ENCODE results near the gene GKN1.
A peak's percentile ranks its signal among the peaks of the same experiment; 100 is the strongest.

GKN1 gene

DNA sequence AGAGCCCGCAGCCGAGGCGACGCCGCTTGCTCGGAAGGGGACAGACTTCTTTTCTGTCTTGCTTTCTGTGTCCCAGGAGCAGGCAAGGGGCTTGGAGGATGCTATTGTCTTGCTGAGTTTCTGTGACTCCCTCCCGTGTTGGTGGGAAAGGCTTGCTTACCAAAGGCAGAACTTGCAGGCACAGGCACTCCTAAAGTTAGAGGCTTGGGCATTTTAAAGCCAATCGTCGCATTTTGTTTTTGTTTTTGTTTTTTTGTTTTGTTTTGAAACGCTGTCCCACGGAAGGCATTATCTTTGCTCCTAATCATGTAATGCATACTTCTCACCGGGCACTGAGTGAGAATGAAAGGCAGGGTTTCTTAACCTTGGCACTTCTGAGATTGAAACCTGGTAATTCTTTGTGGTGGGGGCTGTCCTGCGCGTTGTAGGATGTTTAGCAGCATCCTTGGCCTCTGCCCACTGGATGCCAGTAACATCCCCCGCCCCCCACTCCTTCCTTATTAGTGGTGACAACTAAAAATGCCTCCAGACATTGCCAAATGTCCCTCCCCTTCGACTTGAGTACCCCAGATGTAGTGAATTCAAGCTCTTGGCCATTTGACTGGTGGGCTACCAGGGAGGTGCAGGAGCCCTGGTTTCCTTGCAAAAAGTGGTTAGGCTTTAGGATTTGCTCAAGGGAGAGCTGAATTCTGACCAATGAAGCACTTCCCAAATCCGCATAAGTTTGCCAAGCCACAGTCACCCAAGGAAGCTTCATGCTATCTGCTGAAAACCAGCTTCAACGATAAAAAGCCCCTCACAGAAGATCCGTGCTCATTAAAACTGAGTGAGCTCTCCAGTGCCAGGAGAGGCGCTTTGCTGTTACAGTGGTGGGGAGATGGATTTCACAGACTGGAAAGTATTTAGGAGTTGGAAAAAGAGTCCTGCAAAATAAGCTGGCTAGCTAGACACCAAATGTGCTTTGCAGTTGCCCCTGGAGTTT is 39.7 kb downstream of the GKN1 start:
- no peak for DNase-seq (ENCODE audit: low read depth)
- in situ Hi-C loops (cut with HindIII; ENCODE audit: low sequenced_read_pairs) = loop anchor here (25.0 kb wide), 1 partner anchor 98 kb away; no protein-coding TSS in a partner anchor
- H3K4me3 ChIP-seq (ENCODE audit: low read depth, low read length) = peak overlapping the region; percentile 82
- TF ChIP-seq, protein P1, sequence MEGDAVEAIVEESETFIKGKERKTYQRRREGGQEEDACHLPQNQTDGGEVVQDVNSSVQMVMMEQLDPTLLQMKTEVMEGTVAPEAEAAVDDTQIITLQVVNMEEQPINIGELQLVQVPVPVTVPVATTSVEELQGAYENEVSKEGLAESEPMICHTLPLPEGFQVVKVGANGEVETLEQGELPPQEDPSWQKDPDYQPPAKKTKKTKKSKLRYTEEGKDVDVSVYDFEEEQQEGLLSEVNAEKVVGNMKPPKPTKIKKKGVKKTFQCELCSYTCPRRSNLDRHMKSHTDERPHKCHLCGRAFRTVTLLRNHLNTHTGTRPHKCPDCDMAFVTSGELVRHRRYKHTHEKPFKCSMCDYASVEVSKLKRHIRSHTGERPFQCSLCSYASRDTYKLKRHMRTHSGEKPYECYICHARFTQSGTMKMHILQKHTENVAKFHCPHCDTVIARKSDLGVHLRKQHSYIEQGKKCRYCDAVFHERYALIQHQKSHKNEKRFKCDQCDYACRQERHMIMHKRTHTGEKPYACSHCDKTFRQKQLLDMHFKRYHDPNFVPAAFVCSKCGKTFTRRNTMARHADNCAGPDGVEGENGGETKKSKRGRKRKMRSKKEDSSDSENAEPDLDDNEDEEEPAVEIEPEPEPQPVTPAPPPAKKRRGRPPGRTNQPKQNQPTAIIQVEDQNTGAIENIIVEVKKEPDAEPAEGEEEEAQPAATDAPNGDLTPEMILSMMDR (IDR thresholded peaks at IDR 0.05; ENCODE audit: low read depth, low read length, missing control alignments) = peak; percentile 36

DNA sequence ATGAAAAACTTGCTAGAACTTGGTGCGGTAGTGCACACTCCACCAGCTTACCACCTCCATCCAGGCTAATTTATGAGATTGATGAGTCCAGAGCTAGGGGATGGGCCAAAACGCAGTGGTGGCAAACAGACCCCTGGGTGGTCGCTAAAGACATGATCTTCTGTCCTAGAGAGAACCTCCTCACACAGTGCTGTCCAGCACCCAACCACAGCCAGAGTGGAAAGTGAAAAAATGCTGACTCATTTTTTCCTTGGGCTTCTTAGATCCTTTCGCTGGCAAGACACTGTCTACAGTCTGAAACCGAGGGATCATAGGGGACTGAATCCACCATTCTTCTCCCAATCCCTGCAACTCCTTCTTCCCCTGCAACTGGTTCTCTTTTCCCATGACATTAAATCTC is 42.6 kb downstream of the GKN1 start:
- no peak for DNase-seq (ENCODE audit: low read depth)
- TF ChIP-seq, protein P1 (IDR thresholded peaks at IDR 0.05; ENCODE audit: low read depth, low read length, missing control alignments) = no peak
- no peak overlapping the region for H3K4me3 ChIP-seq (ENCODE audit: low read depth, low read length)
- in situ Hi-C loops (cut with HindIII; ENCODE audit: low sequenced_read_pairs) = loop anchor here (25.0 kb wide), 1 partner anchor 95 kb away; no protein-coding TSS in a partner anchor

DNA sequence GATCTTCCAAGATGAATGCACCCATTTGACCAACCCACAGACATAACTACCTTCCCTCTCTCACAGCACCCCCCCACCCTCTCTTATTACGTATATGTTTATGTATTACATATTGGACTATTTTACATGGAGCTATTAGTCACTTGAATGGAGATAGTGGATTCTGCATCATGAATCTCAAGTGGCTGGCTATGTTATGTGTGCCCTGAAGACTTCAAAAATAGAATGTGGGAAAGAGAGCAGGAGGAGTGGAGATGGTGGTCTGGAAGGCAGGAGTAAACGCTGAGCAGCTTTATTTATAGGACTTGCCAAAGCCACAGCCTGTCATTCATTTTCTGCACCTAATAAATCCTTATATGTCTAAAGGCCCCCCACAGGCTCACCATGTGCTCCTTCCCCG is 43.4 kb downstream of the GKN1 start:
- TF ChIP-seq, protein P1 (IDR thresholded peaks at IDR 0.05; ENCODE audit: low read depth, low read length, missing control alignments) = no peak
- no peak for DNase-seq (ENCODE audit: low read depth)
- in situ Hi-C loops (cut with HindIII; ENCODE audit: low sequenced_read_pairs) = loop anchor here (25.0 kb wide), 1 partner anchor 94 kb away; no protein-coding TSS in a partner anchor
- H3K4me3 ChIP-seq (ENCODE audit: low read depth, low read length) = no peak overlapping the region

DNA sequence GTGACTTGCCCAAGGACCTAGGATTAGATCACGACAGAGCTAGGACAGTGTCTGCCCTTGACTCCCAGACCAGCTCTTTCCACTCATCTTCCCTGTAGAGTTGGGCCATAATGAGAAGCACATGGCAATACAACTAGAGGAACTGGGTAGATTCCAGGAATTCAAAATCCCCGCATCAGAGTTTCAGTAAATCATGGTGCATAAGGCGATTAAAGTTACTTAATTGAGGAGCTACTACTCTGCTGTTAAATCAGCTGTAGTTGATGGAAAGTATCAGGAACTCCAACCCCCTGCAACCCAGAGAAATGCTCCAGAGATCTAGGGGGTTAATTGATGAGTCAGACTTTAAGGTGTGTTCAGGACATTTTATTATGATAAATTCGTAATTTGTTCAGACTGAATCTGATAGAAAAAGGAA is 44.3 kb downstream of the GKN1 start:
- DNase-seq (ENCODE audit: low read depth) = no peak
- TF ChIP-seq, protein P1 (IDR thresholded peaks at IDR 0.05; ENCODE audit: low read depth, low read length, missing control alignments) = no peak
- in situ Hi-C loops (cut with HindIII; ENCODE audit: low sequenced_read_pairs) = loop anchor here (25.0 kb wide), 1 partner anchor 94 kb away; no protein-coding TSS in a partner anchor
- no peak overlapping the region for H3K4me3 ChIP-seq (ENCODE audit: low read depth, low read length)

DNA sequence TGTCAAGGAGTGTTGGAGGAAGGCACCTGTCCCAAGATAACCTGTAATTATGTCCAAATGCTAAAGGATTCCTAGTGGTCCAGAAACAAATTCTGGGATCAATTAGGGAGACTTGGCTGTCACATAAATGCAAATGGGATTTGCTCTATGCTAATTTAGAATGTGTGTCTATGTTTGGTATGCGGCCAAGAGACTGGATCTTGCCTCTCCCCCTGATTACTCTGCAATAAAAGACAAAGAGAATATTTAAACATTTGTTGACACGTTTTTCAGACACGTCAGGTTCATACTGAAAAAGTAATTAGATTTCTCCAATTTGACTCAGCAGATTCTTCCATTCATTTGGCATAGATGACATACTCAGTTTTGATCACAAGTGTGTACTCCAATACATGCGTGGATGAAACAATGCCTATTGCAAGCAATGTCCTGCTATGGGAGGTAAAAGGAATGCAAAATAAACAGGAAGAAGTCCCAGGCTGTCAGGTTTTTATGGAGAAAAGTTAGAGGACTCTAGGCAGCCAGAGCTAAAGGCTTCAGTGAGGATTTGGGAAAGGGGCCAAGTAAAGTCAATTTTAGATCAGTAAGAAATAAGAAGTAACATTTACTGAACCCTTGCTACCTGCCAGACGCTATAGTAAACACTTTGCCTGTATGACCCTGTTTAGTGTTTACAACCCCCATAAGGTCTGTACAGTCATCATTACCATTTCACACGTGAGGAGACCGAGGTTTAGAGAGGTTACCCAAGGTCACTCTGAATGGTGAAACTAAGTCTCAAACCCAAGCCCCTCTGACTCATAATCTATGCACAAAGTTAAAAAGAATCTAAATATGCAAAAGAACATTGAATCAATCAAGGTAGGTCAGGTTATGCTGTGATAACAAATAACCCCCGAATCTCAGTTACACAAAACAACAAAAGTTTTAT is 46.3 kb downstream of the GKN1 start:
- DNase-seq (ENCODE audit: low read depth) = no peak
- TF ChIP-seq, protein P1 (IDR thresholded peaks at IDR 0.05; ENCODE audit: low read depth, low read length, missing control alignments) = no peak
- H3K4me3 ChIP-seq (ENCODE audit: low read depth, low read length) = no peak overlapping the region
- in situ Hi-C loops (cut with HindIII; ENCODE audit: low sequenced_read_pairs) = loop anchor here (10.0 to 25.0 kb wide), 2 partner anchors 92 to 294 kb away; no protein-coding TSS in a partner anchor

DNA sequence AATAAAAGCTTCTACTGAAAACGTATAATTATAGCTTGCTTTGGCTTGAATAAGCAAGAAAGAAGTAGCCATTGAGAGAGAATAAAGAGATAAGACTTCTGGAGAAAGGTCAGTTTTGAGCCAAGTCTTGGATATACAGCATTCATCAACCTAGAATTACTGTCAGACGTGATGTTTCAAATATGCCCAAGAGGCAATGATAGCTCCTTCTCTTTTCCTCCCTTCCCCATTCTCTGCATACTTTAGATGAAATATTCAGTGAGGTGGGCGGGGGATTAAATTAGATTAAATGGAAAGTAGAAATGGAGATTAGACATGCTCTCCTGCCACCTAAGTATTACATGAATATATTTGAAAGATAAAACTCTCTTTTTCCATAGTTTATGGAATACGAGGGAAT is 47.3 kb downstream of the GKN1 start:
- in situ Hi-C loops (cut with HindIII; ENCODE audit: low sequenced_read_pairs) = loop anchor here (10.0 to 25.0 kb wide), 2 partner anchors 91 to 293 kb away; no protein-coding TSS in a partner anchor
- H3K4me3 ChIP-seq (ENCODE audit: low read depth, low read length) = no peak overlapping the region
- TF ChIP-seq, protein P1 (IDR thresholded peaks at IDR 0.05; ENCODE audit: low read depth, low read length, missing control alignments) = no peak
- no peak for DNase-seq (ENCODE audit: low read depth)
